ENCODE results near the gene GRSF1.

The GRSF1 gene

DNA sequence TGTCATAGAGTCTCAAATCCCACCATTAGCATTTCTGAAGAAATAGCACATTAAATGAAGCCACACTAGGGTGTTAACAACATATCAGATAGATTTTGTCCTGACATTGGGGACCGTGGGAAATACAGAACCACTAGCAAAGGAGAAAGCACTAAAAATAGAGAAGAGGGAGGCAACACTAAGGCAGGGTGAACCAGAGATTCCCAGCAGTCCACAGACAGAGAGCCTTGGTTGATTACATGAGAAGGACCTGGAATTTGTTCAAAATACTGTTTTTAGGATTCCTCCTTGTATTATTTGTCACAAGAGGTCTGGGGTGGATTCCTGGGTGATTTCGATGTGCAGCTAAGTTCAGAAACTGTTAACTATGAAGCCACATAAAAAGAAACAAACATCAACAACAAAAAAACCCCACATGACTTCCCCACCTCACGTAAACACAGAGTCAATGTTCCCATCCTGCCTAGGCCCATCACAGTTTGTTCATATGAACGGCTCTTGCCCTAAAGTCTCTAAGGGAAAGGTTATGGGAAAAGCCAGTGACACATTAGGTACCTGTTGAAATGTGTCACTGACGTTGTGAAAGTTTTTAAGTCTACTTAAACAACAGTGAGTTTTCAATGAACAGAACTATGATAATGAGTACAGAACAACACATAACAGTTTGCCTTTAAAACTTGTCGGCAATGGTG, 23.6 kb upstream of the GRSF1 start:
- TF ChIP-seq, protein P1, sequence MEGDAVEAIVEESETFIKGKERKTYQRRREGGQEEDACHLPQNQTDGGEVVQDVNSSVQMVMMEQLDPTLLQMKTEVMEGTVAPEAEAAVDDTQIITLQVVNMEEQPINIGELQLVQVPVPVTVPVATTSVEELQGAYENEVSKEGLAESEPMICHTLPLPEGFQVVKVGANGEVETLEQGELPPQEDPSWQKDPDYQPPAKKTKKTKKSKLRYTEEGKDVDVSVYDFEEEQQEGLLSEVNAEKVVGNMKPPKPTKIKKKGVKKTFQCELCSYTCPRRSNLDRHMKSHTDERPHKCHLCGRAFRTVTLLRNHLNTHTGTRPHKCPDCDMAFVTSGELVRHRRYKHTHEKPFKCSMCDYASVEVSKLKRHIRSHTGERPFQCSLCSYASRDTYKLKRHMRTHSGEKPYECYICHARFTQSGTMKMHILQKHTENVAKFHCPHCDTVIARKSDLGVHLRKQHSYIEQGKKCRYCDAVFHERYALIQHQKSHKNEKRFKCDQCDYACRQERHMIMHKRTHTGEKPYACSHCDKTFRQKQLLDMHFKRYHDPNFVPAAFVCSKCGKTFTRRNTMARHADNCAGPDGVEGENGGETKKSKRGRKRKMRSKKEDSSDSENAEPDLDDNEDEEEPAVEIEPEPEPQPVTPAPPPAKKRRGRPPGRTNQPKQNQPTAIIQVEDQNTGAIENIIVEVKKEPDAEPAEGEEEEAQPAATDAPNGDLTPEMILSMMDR (IDR thresholded peaks at IDR 0.05; ENCODE audit: borderline replicate concordance, insufficient read depth, low read depth, low read length) = no peak
- no peak overlapping the region for H3K4me3 ChIP-seq (ENCODE audit: low read depth, low read length)

DNA sequence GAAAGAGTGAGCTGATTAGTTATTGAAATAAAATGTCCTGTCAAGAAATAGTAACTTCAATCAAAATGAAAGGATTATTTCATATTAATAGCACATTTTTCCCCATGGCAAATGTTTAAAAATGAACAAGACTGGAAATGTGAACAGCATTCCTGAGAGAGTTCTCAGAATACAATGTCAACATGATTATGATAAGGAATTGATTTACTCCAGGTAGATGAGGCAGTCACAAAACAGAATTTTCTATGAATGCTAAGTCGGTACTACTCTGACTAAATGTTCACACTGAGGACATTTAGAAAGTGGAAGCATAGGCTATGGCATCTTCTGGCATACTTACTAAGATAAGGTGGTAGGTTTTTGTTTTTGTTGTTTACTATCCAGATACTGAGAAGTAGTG, 19.4 kb upstream of the GRSF1 start:
- TF ChIP-seq, protein P1 (IDR thresholded peaks at IDR 0.05; ENCODE audit: borderline replicate concordance, insufficient read depth, low read depth, low read length) = no peak
- no peak overlapping the region for H3K4me3 ChIP-seq (ENCODE audit: low read depth, low read length)

DNA sequence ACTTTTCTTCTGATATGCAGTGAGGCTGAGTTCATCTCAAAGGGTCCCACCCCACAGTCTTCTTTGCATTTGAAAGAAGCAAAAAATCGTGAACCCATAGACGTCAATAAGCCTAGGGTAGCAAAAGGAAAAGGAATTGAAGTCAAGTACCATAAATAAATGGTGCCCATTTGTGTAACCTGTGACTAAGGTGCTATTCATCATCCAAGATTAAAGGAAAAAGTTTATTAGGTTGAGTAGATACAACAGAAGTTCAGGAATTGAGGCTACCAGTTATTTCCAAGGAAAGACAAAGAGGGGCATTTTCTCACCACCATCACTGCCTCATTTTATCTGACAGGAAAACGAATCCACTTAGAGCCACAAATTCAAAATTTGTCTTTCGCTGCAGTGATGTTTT, 18.8 kb upstream of the GRSF1 start:
- H3K4me3 ChIP-seq (ENCODE audit: low read depth, low read length) = no peak overlapping the region
- TF ChIP-seq, protein P1 (IDR thresholded peaks at IDR 0.05; ENCODE audit: borderline replicate concordance, insufficient read depth, low read depth, low read length) = no peak

DNA sequence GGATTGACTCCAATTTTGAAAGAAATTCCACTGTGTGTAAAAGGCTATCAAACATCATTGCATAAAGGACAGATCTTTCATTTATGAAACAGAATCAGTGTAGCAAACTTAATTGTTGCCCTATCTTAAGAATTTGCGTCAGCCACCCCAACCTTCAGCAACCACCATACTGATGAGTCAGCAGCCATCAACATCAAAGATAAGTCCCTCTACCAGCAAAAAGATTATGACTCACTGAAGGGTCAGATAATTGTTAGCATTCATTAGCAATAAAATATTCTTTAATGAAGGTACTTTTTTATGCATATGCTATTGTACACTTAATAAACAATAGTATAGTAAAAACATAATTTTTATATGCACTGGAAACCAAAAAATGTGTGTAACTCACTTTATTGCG, 15.8 kb upstream of the GRSF1 start:
- no peak overlapping the region for H3K4me3 ChIP-seq (ENCODE audit: low read depth, low read length)
- TF ChIP-seq, protein P1 (IDR thresholded peaks at IDR 0.05; ENCODE audit: borderline replicate concordance, insufficient read depth, low read depth, low read length) = no peak

DNA sequence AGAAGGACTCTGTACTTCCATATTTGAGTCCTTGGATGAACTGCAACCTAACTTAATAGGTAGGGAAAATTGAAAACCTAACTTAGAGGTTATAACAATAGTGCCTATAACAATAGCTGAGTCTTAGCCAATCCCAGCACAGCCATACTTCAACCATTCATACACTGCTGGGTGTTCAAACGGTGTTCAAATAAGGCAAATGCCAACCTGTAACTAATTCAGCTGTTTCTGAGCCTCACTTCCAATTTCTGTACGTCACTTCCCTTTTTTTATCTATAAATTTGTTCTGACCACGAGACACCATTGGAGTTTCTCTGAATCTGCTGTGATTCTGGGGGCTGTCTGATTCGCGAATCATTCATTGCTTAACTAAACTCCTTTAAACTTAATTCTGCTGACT, 9.6 kb upstream of the GRSF1 start:
- no peak overlapping the region for H3K4me3 ChIP-seq (ENCODE audit: low read depth, low read length)
- TF ChIP-seq, protein P1 (IDR thresholded peaks at IDR 0.05; ENCODE audit: borderline replicate concordance, insufficient read depth, low read depth, low read length) = no peak

DNA sequence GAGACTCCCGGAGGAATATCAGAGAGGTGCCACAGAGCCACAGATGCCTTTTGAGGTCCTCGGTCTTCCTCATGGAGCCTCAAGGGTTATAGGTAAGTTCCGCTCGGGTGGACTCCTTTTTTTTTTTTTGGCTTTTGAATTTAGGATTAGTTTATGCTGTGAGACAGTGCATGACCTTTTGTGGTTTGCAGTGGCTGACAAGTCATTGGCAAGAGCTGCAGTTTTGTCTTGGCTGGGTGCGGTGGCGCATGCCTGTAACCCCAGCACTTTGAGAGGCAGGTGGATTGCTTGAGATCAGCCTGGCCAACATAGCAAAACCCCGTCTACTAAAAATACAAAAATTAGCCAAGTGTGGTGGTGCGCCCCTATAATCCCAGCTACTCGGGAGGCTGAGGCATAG, 4.5 kb upstream of the GRSF1 start:
- TF ChIP-seq, protein P1 (IDR thresholded peaks at IDR 0.05; ENCODE audit: borderline replicate concordance, insufficient read depth, low read depth, low read length) = no peak

DNA sequence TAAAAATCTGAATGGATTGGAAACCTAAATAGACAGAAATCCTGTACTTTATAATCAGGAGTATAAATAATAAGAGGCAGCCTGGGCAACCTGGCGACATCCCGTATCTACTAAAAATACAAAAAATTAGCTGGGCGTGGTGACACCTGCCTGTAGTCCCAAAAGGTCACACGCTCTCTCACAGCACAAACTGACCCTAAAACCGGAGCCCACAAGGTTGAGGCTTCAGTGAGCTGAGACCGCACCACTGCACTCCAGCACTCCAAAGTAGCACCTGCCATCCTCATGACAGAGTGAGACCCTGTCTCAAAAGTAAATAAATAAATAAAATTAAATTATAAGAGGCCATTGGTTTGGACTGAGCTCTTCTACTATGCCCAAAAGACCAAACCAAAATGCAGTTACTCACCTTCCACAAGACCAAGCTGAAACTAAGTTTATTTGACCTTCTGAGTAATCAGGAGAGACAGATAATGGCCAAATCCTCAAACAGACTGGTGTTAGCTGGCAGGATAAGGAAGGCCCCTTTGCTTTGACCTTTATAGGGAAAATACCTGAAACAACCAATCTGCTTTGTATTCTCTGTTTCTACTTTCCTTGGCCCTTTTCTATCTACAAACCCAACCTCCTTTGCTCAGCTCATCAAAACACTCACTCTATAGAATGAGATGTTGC, 3.2 kb upstream of the GRSF1 start:
- TF ChIP-seq, protein P1 (IDR thresholded peaks at IDR 0.05; ENCODE audit: borderline replicate concordance, insufficient read depth, low read depth, low read length) = no peak
- no peak overlapping the region for H3K4me3 ChIP-seq (ENCODE audit: low read depth, low read length)

More for the DNA sequence above, 4.5 kb upstream of the GRSF1 start:
- H3K4me3 ChIP-seq (ENCODE audit: low read depth, low read length) = no peak overlapping the region
